ENCODE measurements around the gene SLC2A11.

GRCh38 chr22:23846081-23846469 is 11.6 kb upstream of the SLC2A11 start:
- TF ChIP-seq YY1 (IDR thresholded peaks at IDR 0.05; ENCODE audit: insufficient read depth, insufficient read length) (no peak), SUZ12 (IDR thresholded peaks at IDR 0.05; ENCODE audit: extremely low read depth, insufficient read depth, insufficient read length) (no peak), ZNF274 (IDR thresholded peaks at IDR 0.05; ENCODE audit: low read depth, low read length) (no peak)
